B cell (primary cell): ENCODE results near the gene RPL22. TPM values are rescaled to one million over a fixed set of nuclear protein-coding genes. Genes with fewer than 3 reads are reported as not detected.

ENCODE experiments used
- ATAC-seq: fragments of 200-7000 bp; cut with Tn5 transposase; one replicate; pipeline ENCODE4 v1.10.0; 2021; ENCODE audit warnings: low read depth, mild to moderate bottlenecking, moderate number of reproducible peaks, moderate library complexity
- CTCF ChIA-PET: fragments of 350-600 bp; sonication (Branson Sonifier 250); formaldehyde crosslinking; loops from one replicate; lab custom pipeline; 2021; ENCODE audit warnings: antibody characterized with exemption, inconsistent platforms; lab: Charles Lee
- POLR2A ChIA-PET: fragments of 350-600 bp; sonication (Branson Sonifier 250); formaldehyde crosslinking; loops from one replicate; lab custom pipeline; 2021; ENCODE audit warnings: antibody characterized with exemption; lab: Charles Lee
- DNase-seq: peaks from one replicate; pipeline ENCODE4 v3.0.0; 2013
- H2AFZ ChIP-seq: 2 replicates; pipeline ENCODE4 v1.6.1; 2012; ENCODE audit warnings: mild to moderate bottlenecking, low read depth, low read length; ENCODE audit not compliant: insufficient read depth, poor library complexity, severe bottlenecking
- H3K27ac ChIP-seq, 2 donors: 1 replicate in 1 of 2; 2 replicates in 1 of 2; pipeline ENCODE4 v1.5.1; 2012 to 2013; ENCODE audit warnings: low read length in 2 of 2, mild to moderate bottlenecking in 2 of 2, moderate library complexity in 1 of 2
- H3K27me3 ChIP-seq, 4 experiments: fragments of 200-600 bp in 1 of 4; sonication (generic) in 1 of 4; replicated peaks in 1 of 4; 1 replicate in 2 of 4; 2 replicates in 2 of 4; pipeline versions ENCODE4 v1.6.1 to v1.7.0; 2013 to 2016; ENCODE audit warnings: low read length in 3 of 4, mild to moderate bottlenecking in 2 of 4, mixed read lengths in 1 of 4, moderate library complexity in 1 of 4; ENCODE audit not compliant: insufficient read depth in 4 of 4, control insufficient read depth in 3 of 4; ENCODE audit errors: control extremely low read depth in 1 of 4
- H3K36me3 ChIP-seq, 2 experiments: replicated peaks in 1 of 2; 1 replicate in 1 of 2; 2 replicates in 1 of 2; pipeline versions ENCODE4 v1.6.1 to v1.7.1; 2013; ENCODE audit warnings: low read length in 1 of 2; ENCODE audit not compliant: insufficient read depth in 2 of 2, control insufficient read depth in 1 of 2; ENCODE audit errors: control extremely low read depth in 1 of 2, extremely low read depth in 1 of 2
- H3K4me1 ChIP-seq, 2 donors: fragments of 200-600 bp in 1 of 2; sonication (generic) in 1 of 2; 1 replicate in 1 of 2; 2 replicates in 1 of 2; pipeline versions ENCODE4 v1.5.1 to v1.6.1; 2013 to 2017; ENCODE audit warnings: low read length in 2 of 2; ENCODE audit not compliant: control insufficient read depth in 2 of 2, insufficient read depth in 2 of 2
- H3K4me2 ChIP-seq: replicated peaks from 2 replicates; pipeline ENCODE3; 2012; ENCODE audit warnings: mild to moderate bottlenecking, low read depth, low read length; ENCODE audit not compliant: poor library complexity, severe bottlenecking
- H3K4me3 ChIP-seq, 5 experiments: fragments of 200-600 bp in 1 of 5; sonication (generic) in 1 of 5; 1 replicate in 3 of 5; 2 replicates in 2 of 5; pipeline versions ENCODE4 v1.5.1 to v1.7.0; 2011 to 2016; ENCODE audit warnings: low read length in 4 of 5, mild to moderate bottlenecking in 4 of 5, low read depth in 2 of 5, control low read depth in 1 of 5, moderate library complexity in 1 of 5; ENCODE audit not compliant: insufficient read depth in 1 of 5; ENCODE audit errors: control extremely low read depth in 1 of 5, extremely low read depth in 1 of 5
- H3K79me2 ChIP-seq: fragments of 200-600 bp; sonication (generic); one replicate; pipeline ENCODE4 v1.6.0; 2016; ENCODE audit warnings: low read length; ENCODE audit not compliant: control insufficient read depth, insufficient read depth
- H3K9ac ChIP-seq: fragments of 200-600 bp; sonication (generic); 2 replicates; pipeline ENCODE4 v1.6.1; 2017; ENCODE audit warnings: mild to moderate bottlenecking, low read length, moderate library complexity
- H3K9me3 ChIP-seq, 3 donors: one replicate each; pipeline versions ENCODE4 v1.6.1 to v1.7.1; 2013; ENCODE audit warnings: low read length in 2 of 3; ENCODE audit not compliant: control insufficient read depth in 2 of 3, insufficient read depth in 1 of 3; ENCODE audit errors: control extremely low read depth in 1 of 3
- H4K20me1 ChIP-seq: 2 replicates; pipeline ENCODE4 v1.6.0; 2012; ENCODE audit warnings: mild to moderate bottlenecking, low read length; ENCODE audit not compliant: insufficient read depth, control insufficient read depth, poor library complexity, severe bottlenecking
- H3K27ac Mint-ChIP-seq: one replicate; pipeline ENCODE4 v1.8.0; 2021; ENCODE audit warnings: mixed read lengths
- H3K27me3 Mint-ChIP-seq: one replicate; pipeline ENCODE4 v1.8.0; 2021; ENCODE audit warnings: mixed read lengths
- H3K4me1 Mint-ChIP-seq: one replicate; pipeline ENCODE4 v1.8.0; 2021; ENCODE audit warnings: mixed read lengths
- H3K4me3 Mint-ChIP-seq: one replicate; pipeline ENCODE4 v1.8.0; 2021; ENCODE audit warnings: mixed read lengths
- H3K9me3 Mint-ChIP-seq: one replicate; pipeline ENCODE4 v1.8.0; 2022; ENCODE audit warnings: mixed read lengths; ENCODE audit not compliant: insufficient read depth
- CTCF ChIP-seq: fragments of 200-600 bp; IDR thresholded peaks from one replicate; pipeline ENCODE4 v1.8.0; 2022; ENCODE audit warnings: antibody characterized with exemption, mild to moderate bottlenecking
- EZH2 ChIP-seq: IDR thresholded peaks from 2 replicates; pipeline ENCODE4 v1.6.1; 2012; ENCODE audit warnings: borderline replicate concordance, low read depth, mild to moderate bottlenecking, moderate library complexity, low read length; ENCODE audit not compliant: insufficient read depth, poor library complexity, severe bottlenecking
- WGBS: methylation state at CpG from one replicate; pipeline ENCODE4 v1.1.5; 2013; ENCODE audit warnings: missing lambda C conversion rate; ENCODE audit not compliant: insufficient coverage; 5-methylcytosine and 5-hydroxymethylcytosine counted together
- intact Hi-C: fragments of 100-400 bp; cut with micrococcal nuclease; formaldehyde crosslinking; loops from one replicate; pipeline ENCODE4 v1.10.0; 2022
- polyA plus RNA-seq: library from polyadenylated mRNA; depleted of rRNA; stranded (reverse); fragments of >200 nt; gene quantifications from 2 replicates; pipeline ENCODE4 v1.2.3, GENCODE V29; 2012
- total RNA-seq, 2 donors: library from RNA; stranded (reverse); fragments of 120-200 nt in 1 of 2; gene quantifications; 1 replicate in 1 of 2; 2 replicates in 1 of 2; pipeline versions ENCODE4 v1.2.3 to v1.2.4, GENCODE V29; 2013 to 2022

The RPL22 gene
- total and polyA plus RNA-seq, 2 donors (not counting 1 experiment from before 2014, with no cell fraction given), result 70.9 to 471 TPM

GRCh38 chr1:6170742-6171201 lies 28.6 kb downstream of the RPL22 start:
- H3K27ac Mint-ChIP-seq, result no peak overlapping the region
- H3K36me3 ChIP-seq, result no peaks in the 10 kb centered on the region
- H3K4me3 Mint-ChIP-seq, result no peak overlapping the region
- POLR2A ChIA-PET, result no interaction called here
- H3K4me1 ChIP-seq, result no peaks in the 10 kb centered on the region
- DNase-seq, result no peak
- H3K27me3 ChIP-seq, result peaks cover 0 to 9% (median 4%) of the 10 kb centered on the region in 4 experiments
- 53% methylated on average over 18 of the region's 19 CpGs for WGBS
- TF ChIP-seq EZH2, result no peak
- no peak for TF ChIP-seq CTCF
- no peaks in the 10 kb centered on the region for H3K4me1 Mint-ChIP-seq
- H3K27ac ChIP-seq, result no peak overlapping the region
- H4K20me1 ChIP-seq, result no peaks in the 10 kb centered on the region
- intact Hi-C loops, result no loop called here
- CTCF ChIA-PET, result no interaction called here
- no peaks in the 10 kb centered on the region for H3K9me3 Mint-ChIP-seq
- H2AFZ ChIP-seq, result no peak overlapping the region
- no peak overlapping the region for H3K4me2 ChIP-seq
- no peak overlapping the region for H3K4me3 ChIP-seq
- no peak for ATAC-seq
- H3K27me3 Mint-ChIP-seq, result peaks cover 13% of the 10 kb centered on the region
- H3K79me2 ChIP-seq, result no peaks in the 10 kb centered on the region
- no peaks in the 10 kb centered on the region for H3K9me3 ChIP-seq
- no peak overlapping the region for H3K9ac ChIP-seq

GRCh38 chr1:6170116-6170741 lies 29.2 kb downstream of the RPL22 start:
- H2AFZ ChIP-seq, result no peak overlapping the region
- Mint-ChIP-seq H3K4me1 (no peaks in the 10 kb centered on the region), H3K27ac (no peak overlapping the region), H3K27me3 (peaks cover 13% of the 10 kb centered on the region), H3K4me3 (no peak overlapping the region), H3K9me3 (no peaks in the 10 kb centered on the region)
- H3K9me3 ChIP-seq, result no peaks in the 10 kb centered on the region
- no peak for ATAC-seq
- H3K36me3 ChIP-seq, result no peaks in the 10 kb centered on the region
- H3K27ac ChIP-seq, result no peak overlapping the region
- CTCF ChIA-PET, result no interaction called here
- H3K4me3 ChIP-seq, result no peak overlapping the region
- no peak overlapping the region for H3K9ac ChIP-seq
- POLR2A ChIA-PET, result no interaction called here
- H3K79me2 ChIP-seq, result no peaks in the 10 kb centered on the region
- peaks cover 0 to 9% (median 1%) of the 10 kb centered on the region in 4 experiments for H3K27me3 ChIP-seq
- no peak for DNase-seq
- H3K4me2 ChIP-seq, result no peak overlapping the region
- 73% methylated on average over 12 of the region's 16 CpGs for WGBS
- intact Hi-C loops, result no loop called here
- no peaks in the 10 kb centered on the region for H3K4me1 ChIP-seq
- TF ChIP-seq CTCF, result no peak
- no peak for TF ChIP-seq EZH2
- H4K20me1 ChIP-seq, result no peaks in the 10 kb centered on the region
